ENCODE measurements around the gene NFATC2IP. TPM values are rescaled to one million over a fixed set of nuclear protein-coding genes. Genes with fewer than 3 reads are reported as not detected.

NFATC2IP gene
- total RNA-seq, 2 experiments from 2014 or later: 69.2 to 72.7 TPM

GRCh38 chr16:28927815-28928214 is 22.9 kb upstream of the NFATC2IP start:
- CTCF ChIA-PET: interaction anchor here (1.2 to 2.4 kb wide), 2 partner anchors 9 to 97 kb away, joined by 4 to 7 read pairs; no protein-coding TSS in a partner anchor
- no peaks in the 10 kb centered on the region for H3K9me3 Mint-ChIP-seq (ENCODE audit: low read depth)
- no peak for ATAC-seq
- DNase-seq: no peak
- POLR2A ChIA-PET: interaction anchor here (0.6 kb wide), 1 partner anchor 1715 kb away, joined by 4 read pairs; no protein-coding TSS in a partner anchor
- no peaks in the 10 kb centered on the region for H3K27me3 Mint-ChIP-seq
- peaks cover 22% of the 10 kb centered on the region for H3K4me1 Mint-ChIP-seq
- H3K36me3 Mint-ChIP-seq (ENCODE audit: low read depth): no peaks in the 10 kb centered on the region
- no peak overlapping the region for H3K27ac Mint-ChIP-seq
- H3K4me3 Mint-ChIP-seq: no peak overlapping the region
- intact Hi-C loops (cut with DNase I, micrococcal nuclease): loop anchor here (5.0 to 10.0 kb wide), 3 partner anchors 66 to 1137 kb away; partner anchors contain the start of genes ALDOA (in 1 of the 2), SGF29 (in 1 of the 2) and SH2B1 (in 1 of the 2)

- Mint-ChIP-seq H3K27ac (no peak overlapping the region), H3K4me1 (peaks cover 13% of the 10 kb centered on the region), H3K27me3 (no peaks in the 10 kb centered on the region), H3K4me3 (no peak overlapping the region), H3K36me3 (ENCODE audit: low read depth) (no peaks in the 10 kb centered on the region), H3K9me3 (ENCODE audit: low read depth) (no peaks in the 10 kb centered on the region)
- ATAC-seq: no peak
- POLR2A ChIA-PET: no interaction called here
- CTCF ChIA-PET: interaction anchor here (0.7 kb wide), 1 partner anchor 52 kb away, joined by 3 read pairs; no protein-coding TSS in a partner anchor
- intact Hi-C loops (cut with DNase I, micrococcal nuclease): no loop called here
- DNase-seq: no peak
Measured at GRCh38 chr16:28930203-28930602, 20.5 kb upstream of the NFATC2IP start.

- POLR2A ChIA-PET: no interaction called here
- no peaks in the 10 kb centered on the region for H3K27me3 Mint-ChIP-seq
- peaks cover 17% of the 10 kb centered on the region for H3K4me1 Mint-ChIP-seq
- H3K27ac Mint-ChIP-seq: peak overlapping the region; percentile 72
- CTCF ChIA-PET: interaction anchor here (0.7 to 0.8 kb wide), 2 partner anchors 15 to 51 kb away, joined by 3 read pairs; no protein-coding TSS in a partner anchor
- no peak for DNase-seq
- no peaks in the 10 kb centered on the region for H3K9me3 Mint-ChIP-seq (ENCODE audit: low read depth)
- intact Hi-C loops (cut with DNase I, micrococcal nuclease): no loop called here
- no peak overlapping the region for H3K4me3 Mint-ChIP-seq
- no peaks in the 10 kb centered on the region for H3K36me3 Mint-ChIP-seq (ENCODE audit: low read depth)
- no peak for ATAC-seq
Measured at GRCh38 chr16:28930652-28931051, 20.1 kb upstream of the NFATC2IP start.

GRCh38 chr16:28931801-28932225 is 18.9 kb upstream of the NFATC2IP start, which contains the start of gene CD19:
CD19 (plus strand) TSS chr16:28931971; CDS start chr16:28932001, 30 bp downstream.
- peaks cover 22% of the 10 kb centered on the region for H3K4me1 Mint-ChIP-seq
- H3K9me3 Mint-ChIP-seq (ENCODE audit: low read depth): no peaks in the 10 kb centered on the region
- DNase-seq (no peak), ATAC-seq (no peak)
- POLR2A ChIA-PET: no interaction called here
- H3K27me3 Mint-ChIP-seq: no peaks in the 10 kb centered on the region
- CTCF ChIA-PET: no interaction called here
- intact Hi-C loops (cut with DNase I, micrococcal nuclease): no loop called here
- H3K4me3 Mint-ChIP-seq: no peak within 1 kb of the TSS
- peak within 1 kb of the TSS; percentile 72 for H3K27ac Mint-ChIP-seq
- H3K36me3 Mint-ChIP-seq (ENCODE audit: low read depth): no peaks in the 10 kb centered on the region

- H3K4me3 Mint-ChIP-seq: no peak overlapping the region
- H3K27ac Mint-ChIP-seq: no peak overlapping the region
- H3K36me3 Mint-ChIP-seq (ENCODE audit: low read depth): no peaks in the 10 kb centered on the region
- ATAC-seq (no peak), DNase-seq (no peak)
- no peaks in the 10 kb centered on the region for H3K27me3 Mint-ChIP-seq
- ChIA-PET POLR2A (no interaction called here), CTCF (interaction anchor here (0.7 to 1.6 kb wide), 3 partner anchors 10 to 46 kb away, joined by 3 read pairs; no protein-coding TSS in a partner anchor)
- intact Hi-C loops (cut with DNase I, micrococcal nuclease): no loop called here
- H3K9me3 Mint-ChIP-seq (ENCODE audit: low read depth): no peaks in the 10 kb centered on the region
- peaks cover 22% of the 10 kb centered on the region for H3K4me1 Mint-ChIP-seq
Measured at GRCh38 chr16:28932339-28933141, 18.2 kb upstream of the NFATC2IP start.

GRCh38 chr16:28933171-28933570 is 17.6 kb upstream of the NFATC2IP start:
- intact Hi-C loops (cut with DNase I, micrococcal nuclease): no loop called here
- no peak overlapping the region for H3K27ac Mint-ChIP-seq
- H3K4me1 Mint-ChIP-seq: peaks cover 22% of the 10 kb centered on the region
- CTCF ChIA-PET: interaction anchor here (0.7 to 1.6 kb wide), 3 partner anchors 10 to 47 kb away, joined by 3 read pairs; no protein-coding TSS in a partner anchor
- H3K36me3 Mint-ChIP-seq (ENCODE audit: low read depth): no peaks in the 10 kb centered on the region
- ATAC-seq: no peak
- DNase-seq: no peak
- no peaks in the 10 kb centered on the region for H3K9me3 Mint-ChIP-seq (ENCODE audit: low read depth)
- no peaks in the 10 kb centered on the region for H3K27me3 Mint-ChIP-seq
- H3K4me3 Mint-ChIP-seq: no peak overlapping the region
- POLR2A ChIA-PET: no interaction called here

GRCh38 chr16:28935346-28935745 is 15.4 kb upstream of the NFATC2IP start:
- H3K27ac Mint-ChIP-seq: no peak overlapping the region
- CTCF ChIA-PET: no interaction called here
- H3K27me3 Mint-ChIP-seq: no peaks in the 10 kb centered on the region
- ATAC-seq (no peak), DNase-seq (no peak)
- peaks cover 22% of the 10 kb centered on the region for H3K4me1 Mint-ChIP-seq
- no peaks in the 10 kb centered on the region for H3K9me3 Mint-ChIP-seq (ENCODE audit: low read depth)
- peak overlapping the region; percentile 71 for H3K4me3 Mint-ChIP-seq
- H3K36me3 Mint-ChIP-seq (ENCODE audit: low read depth): no peaks in the 10 kb centered on the region
- intact Hi-C loops (cut with DNase I, micrococcal nuclease): no loop called here
- POLR2A ChIA-PET: no interaction called here

- H3K9me3 Mint-ChIP-seq (ENCODE audit: low read depth): no peaks in the 10 kb centered on the region
- ATAC-seq: peak; percentile 100
- H3K27ac Mint-ChIP-seq: peak overlapping the region; percentile 83
- H3K4me1 Mint-ChIP-seq: peaks cover 14% of the 10 kb centered on the region
- POLR2A ChIA-PET: interaction anchor here (0.6 to 1.1 kb wide), 6 partner anchors 9 to 58 kb away, joined by 3 to 8 read pairs (median 4); partner anchors contain the start of gene ATP2A1
- H3K27me3 Mint-ChIP-seq: no peaks in the 10 kb centered on the region
- intact Hi-C loops (cut with DNase I, micrococcal nuclease): loop anchor here (1.0 to 2.0 kb wide), 6 partner anchors 11 to 112 kb away; partner anchors contain the start of genes NFATC2IP (in 2 of the 2), RABEP2 (in 1 of the 2), SH2B1 (in 1 of the 2) and TUFM (in 1 of the 2)
- peak; percentile 95 for DNase-seq
- CTCF ChIA-PET: interaction anchor here (0.6 to 1.6 kb wide), 7 partner anchors 9 to 63 kb away, joined by 3 to 34 read pairs (median 4); partner anchors contain the start of gene NFATC2IP
- no peaks in the 10 kb centered on the region for H3K36me3 Mint-ChIP-seq (ENCODE audit: low read depth)
- peak overlapping the region; percentile 71 for H3K4me3 Mint-ChIP-seq
Measured at GRCh38 chr16:28935924-28936783, 14.6 kb upstream of the NFATC2IP start.

GRCh38 chr16:28936784-28937155 is 14.0 kb upstream of the NFATC2IP start:
- Mint-ChIP-seq H3K27me3 (no peaks in the 10 kb centered on the region), H3K4me1 (peaks cover 14% of the 10 kb centered on the region), H3K9me3 (ENCODE audit: low read depth) (no peaks in the 10 kb centered on the region), H3K4me3 (peak overlapping the region; percentile 71), H3K27ac (peak overlapping the region; percentile 83), H3K36me3 (ENCODE audit: low read depth) (no peaks in the 10 kb centered on the region)
- CTCF ChIA-PET: interaction anchor here (0.6 to 1.6 kb wide), 7 partner anchors 8 to 64 kb away, joined by 3 to 34 read pairs (median 4); partner anchors contain the start of gene NFATC2IP
- intact Hi-C loops (cut with DNase I, micrococcal nuclease): loop anchor here (1.0 to 2.0 kb wide), 6 partner anchors 11 to 112 kb away; partner anchors contain the start of genes NFATC2IP (in 2 of the 2), RABEP2 (in 1 of the 2), SH2B1 (in 1 of the 2) and TUFM (in 1 of the 2)
- POLR2A ChIA-PET: interaction anchor here (0.6 to 1.1 kb wide), 6 partner anchors 9 to 59 kb away, joined by 3 to 8 read pairs (median 4); partner anchors contain the start of gene ATP2A1
- ATAC-seq: no peak
- DNase-seq: no peak

GRCh38 chr16:28937222-28937876 is 13.4 kb upstream of the NFATC2IP start:
- Mint-ChIP-seq H3K27me3 (no peaks in the 10 kb centered on the region), H3K36me3 (ENCODE audit: low read depth) (no peaks in the 10 kb centered on the region), H3K4me1 (peaks cover 14% of the 10 kb centered on the region), H3K9me3 (ENCODE audit: low read depth) (no peaks in the 10 kb centered on the region), H3K27ac (no peak overlapping the region), H3K4me3 (no peak overlapping the region)
- ATAC-seq (no peak), DNase-seq (no peak)
- intact Hi-C loops (cut with DNase I, micrococcal nuclease): loop anchor here in 1 of 2 experiments (2.0 kb wide), 1 partner anchor 75 kb away; the partner anchor contains the start of gene SH2B1
- ChIA-PET POLR2A (interaction anchor here (0.6 to 0.8 kb wide), 2 partner anchors 9 to 99 kb away, joined by 8 to 10 read pairs; no protein-coding TSS in a partner anchor), CTCF (interaction anchor here (0.6 to 1.6 kb wide), 6 partner anchors 8 to 64 kb away, joined by 3 to 34 read pairs (median 4); partner anchors contain the start of gene NFATC2IP)

Measured in activated CD4-positive, alpha-beta T cell treated with anti-CD3 and anti-CD28 coated beads for 36 hours (primary cell).